Stimulated activated CD4-positive, alpha-beta T cell treated with anti-CD3 and anti-CD28 coated beads, Interleukin-1b, Interleukin-23, amount 100 ng/mL, for 24 hours (primary cell): ENCODE results near the gene SLC4A2.

Source experiments
- DNase-seq, 4 experiments: peaks; one replicate each; pipeline ENCODE4 v3.0.0-alpha.2; 2020; ENCODE audit warnings: low read depth in 4 of 4, low spot score in 1 of 4

The SLC4A2 gene

GRCh38 chr7:151078233-151079040, 19.0 kb downstream of the SLC4A2 start:
- no peak for DNase-seq

GRCh38 chr7:151079199-151079910, 20.0 kb downstream of the SLC4A2 start:
- no peak for DNase-seq

- DNase-seq = no peak
Measured at GRCh38 chr7:151080067-151080521, 20.7 kb downstream of the SLC4A2 start.

GRCh38 chr7:151080522-151081169, 21.3 kb downstream of the SLC4A2 start, which contains the start of gene FASTK:
Gene FASTK (minus strand): TSS chr7:151080809. CDS start chr7:151080766, 43 bp downstream.
- peak; percentile 62 to 84 (median 72) for DNase-seq

GRCh38 chr7:151081170-151082101, 22.0 kb downstream of the SLC4A2 start:
- no peak for DNase-seq

GRCh38 chr7:151082141-151083070, 23.0 kb downstream of the SLC4A2 start:
- DNase-seq = no peak

GRCh38 chr7:151083071-151083823, 23.9 kb downstream of the SLC4A2 start, which contains the start of gene TMUB1:
Gene TMUB1 (minus strand): TSS chr7:151083493. CDS start chr7:151082563, 930 bp downstream.
- peak in 3 of 4 experiments; percentile 73 to 82 (median 79) for DNase-seq

GRCh38 chr7:151083824-151084160, 24.4 kb downstream of the SLC4A2 start:
- DNase-seq = no peak

- no peak for DNase-seq
Measured at GRCh38 chr7:151085329-151085690, 25.9 kb downstream of the SLC4A2 start.

GRCh38 chr7:151085691-151086620, 26.6 kb downstream of the SLC4A2 start, which contains the start of gene AGAP3:
Gene AGAP3 (plus strand): TSS chr7:151086475. CDS start chr7:151086742, 267 bp downstream.
- peak in 3 of 4 experiments; percentile 36 to 53 (median 44) for DNase-seq

GRCh38 chr7:151086802-151087244, 27.4 kb downstream of the SLC4A2 start:
- no peak for DNase-seq

- no peak for DNase-seq
Measured at GRCh38 chr7:151087245-151088018, 28.0 kb downstream of the SLC4A2 start.

GRCh38 chr7:151088019-151088855, 28.8 kb downstream of the SLC4A2 start:
- no peak for DNase-seq

GRCh38 chr7:151088856-151089699, 29.7 kb downstream of the SLC4A2 start:
- no peak for DNase-seq
